Measurements from ENCODE around the gene PTH2R. TPM values are rescaled to one million over a fixed set of nuclear protein-coding genes. Genes with fewer than 3 reads are reported as not detected.
"Not testable (repeated sequence)": the region's sequence is repeated elsewhere in the genome, so short reads cannot be mapped to it uniquely, and the experiment has no call there.

The PTH2R gene
- total RNA-seq, 1 donor from 2014 or later, result not detected

DNA sequence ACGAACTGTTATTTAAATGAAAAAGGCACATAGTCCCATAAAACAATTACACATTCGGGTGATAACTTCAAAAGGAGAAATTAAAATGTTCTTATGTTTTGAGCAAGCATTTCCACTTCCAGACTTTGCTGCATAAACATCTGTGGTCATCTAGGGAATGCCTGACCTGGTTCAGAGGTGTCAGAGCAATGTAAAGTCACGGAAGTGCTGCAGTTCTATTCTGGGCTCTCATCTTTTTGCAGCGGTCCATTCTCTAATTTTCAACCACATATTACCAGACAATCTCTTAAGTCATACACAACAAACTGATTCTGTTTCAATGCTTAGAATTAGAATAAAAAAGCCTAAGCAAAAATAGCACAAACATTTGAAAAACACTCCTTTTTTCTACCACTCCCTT is 22.0 kb upstream of the PTH2R start:
- DNase-seq (no peak), ATAC-seq (ENCODE audit: poor library complexity) (no peak)
- intact Hi-C loops (cut with DNase I), result no loop called here

DNA sequence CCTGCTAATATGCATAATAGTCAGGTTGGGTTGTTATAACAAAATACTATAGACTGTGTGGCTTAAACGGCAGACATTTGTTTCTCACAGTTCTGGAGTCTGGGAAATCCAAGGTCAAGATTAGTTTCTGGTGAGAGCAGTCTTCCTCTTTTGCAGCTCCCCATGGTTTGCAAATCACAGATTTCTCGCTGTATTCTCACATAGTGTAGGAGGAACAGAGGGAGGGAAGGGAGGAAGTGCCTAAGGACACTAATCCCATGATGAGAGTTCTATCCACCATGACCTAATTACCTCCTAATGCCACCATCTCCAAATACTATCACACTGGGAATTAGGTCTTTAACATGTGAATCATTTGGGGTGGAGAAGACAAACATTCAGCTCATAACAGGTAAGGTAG is 20.1 kb upstream of the PTH2R start:
- intact Hi-C loops (cut with DNase I), result no loop called here
- ATAC-seq (ENCODE audit: poor library complexity), result no peak
- DNase-seq, result no peak

DNA sequence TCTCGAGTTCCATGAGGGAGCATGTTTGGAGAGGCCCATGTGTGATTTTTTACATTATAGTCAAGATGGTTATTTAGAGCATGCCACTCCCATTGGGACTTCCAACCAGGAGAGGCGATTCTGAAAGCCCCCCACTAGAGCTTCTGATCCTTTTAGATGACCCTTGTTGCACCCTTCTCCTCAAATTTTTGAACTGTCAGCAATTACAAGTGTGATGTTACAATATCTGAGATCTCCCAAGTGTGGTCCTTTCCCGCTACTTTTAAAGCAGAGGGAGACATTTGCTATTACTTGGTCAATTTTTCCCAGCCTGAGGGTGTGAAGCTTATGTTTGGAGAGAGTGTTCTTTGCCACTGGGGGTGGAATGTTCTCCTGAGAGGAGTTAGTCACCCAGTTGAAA is 16.7 kb upstream of the PTH2R start:
- intact Hi-C loops (cut with DNase I), result no loop called here
- DNase-seq (no peak), ATAC-seq (ENCODE audit: poor library complexity) (no peak)

DNA sequence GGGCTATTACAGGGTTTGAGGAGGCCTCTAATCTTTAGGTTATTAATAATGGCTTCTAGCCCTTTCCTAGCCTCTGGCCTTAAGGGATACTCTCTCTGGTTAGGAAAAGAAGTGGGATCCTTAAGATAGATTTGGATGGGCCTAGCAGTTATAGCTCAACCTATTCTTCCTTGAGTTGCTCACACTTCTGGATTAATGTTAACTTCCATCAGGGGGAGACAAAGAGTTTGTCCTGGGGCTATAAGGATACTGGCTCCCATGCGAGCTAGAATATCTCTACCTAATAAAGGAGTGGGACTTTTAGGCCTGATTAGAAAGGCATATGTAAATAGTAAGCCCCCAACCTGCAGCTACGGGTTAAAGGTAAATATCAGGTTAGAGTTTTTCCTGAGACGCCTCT is 14.3 kb upstream of the PTH2R start:
- intact Hi-C loops (cut with DNase I), result no loop called here
- ATAC-seq (ENCODE audit: poor library complexity), result no peak
- no peak for DNase-seq

DNA sequence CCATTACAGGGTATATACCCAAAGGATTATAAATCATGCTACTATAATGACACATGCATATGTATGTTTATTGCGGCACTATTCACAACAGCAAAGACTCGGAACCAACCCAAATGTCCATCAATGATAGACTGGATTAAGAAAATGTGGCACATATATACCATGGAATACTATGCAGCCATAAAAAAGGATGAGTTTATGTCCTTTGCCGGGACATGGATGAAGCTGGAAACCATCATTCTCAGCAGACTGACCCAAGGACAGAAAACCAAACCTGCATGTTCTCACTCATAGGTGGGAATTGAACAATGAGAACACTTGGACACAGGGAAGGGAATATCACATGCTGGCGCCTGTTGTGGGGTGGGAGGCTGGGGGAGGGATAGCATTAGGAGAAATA is 9.8 kb upstream of the PTH2R start:
- DNase-seq; ATAC-seq (ENCODE audit: poor library complexity); intact Hi-C loops (cut with DNase I): not testable (repeated sequence)

DNA sequence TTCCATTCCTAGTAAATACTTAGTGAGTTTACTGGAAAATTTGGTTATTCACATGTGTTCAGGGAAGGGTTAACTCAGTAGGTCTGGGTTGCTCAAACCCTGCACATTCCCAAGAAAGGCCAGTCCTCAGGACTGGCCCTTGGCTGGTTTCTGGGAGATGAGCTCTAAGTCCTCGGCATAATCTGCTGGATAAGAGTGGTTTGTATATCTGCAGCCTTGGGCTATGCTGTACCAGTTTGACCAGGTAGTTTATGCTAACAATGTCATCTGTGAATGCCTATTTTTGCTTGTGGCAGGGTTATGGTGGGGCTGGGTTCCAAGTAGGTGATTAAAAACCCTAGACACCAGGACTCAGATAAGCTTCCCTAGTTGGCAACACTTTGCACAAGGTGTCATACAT is 7.4 kb upstream of the PTH2R start:
- DNase-seq (no peak), ATAC-seq (ENCODE audit: poor library complexity) (no peak)
- intact Hi-C loops (cut with DNase I), result no loop called here

DNA sequence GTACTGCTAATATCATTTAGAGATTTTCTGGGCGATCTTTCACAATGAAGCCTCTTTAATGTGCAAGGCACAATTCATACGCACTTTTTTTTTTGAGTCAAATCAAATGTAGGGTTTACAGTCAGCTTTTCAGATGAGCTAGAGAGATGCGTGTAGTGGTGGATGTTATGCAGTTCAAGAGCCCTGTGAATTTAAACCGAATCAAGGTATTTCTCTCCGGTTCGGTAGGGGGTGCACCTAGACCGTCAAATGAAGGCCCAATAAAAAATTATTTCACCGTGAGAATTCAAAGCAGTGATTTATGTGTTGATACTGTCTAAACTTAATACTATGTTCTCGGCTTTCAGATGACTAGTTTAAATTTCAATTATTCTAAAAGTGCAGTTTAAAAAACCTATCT is 1.1 kb downstream of the PTH2R start:
- ATAC-seq (ENCODE audit: poor library complexity) (no peak), DNase-seq (no peak)
- intact Hi-C loops (cut with DNase I), result no loop called here

DNA sequence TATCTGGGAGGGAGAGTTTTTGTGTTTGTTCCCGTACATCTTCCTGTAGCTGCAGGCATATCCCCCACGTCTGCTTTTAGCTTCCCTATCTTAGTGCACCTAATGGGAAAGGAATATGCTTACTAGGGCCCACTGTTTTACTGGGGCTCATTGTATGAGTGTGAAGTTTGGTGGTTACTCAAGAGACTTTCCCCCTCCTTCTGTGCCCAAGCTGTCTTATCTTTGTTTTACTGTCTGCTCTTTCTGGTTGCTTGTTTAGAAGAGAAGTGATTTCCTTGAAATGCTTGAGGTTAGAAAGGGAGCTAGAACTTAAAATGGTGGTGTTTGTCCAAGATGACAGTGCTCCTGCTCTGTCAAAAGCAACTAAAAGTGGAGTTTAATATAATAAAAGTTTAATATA is 7.3 kb downstream of the PTH2R start:
- intact Hi-C loops (cut with DNase I), result no loop called here
- no peak for DNase-seq

DNA sequence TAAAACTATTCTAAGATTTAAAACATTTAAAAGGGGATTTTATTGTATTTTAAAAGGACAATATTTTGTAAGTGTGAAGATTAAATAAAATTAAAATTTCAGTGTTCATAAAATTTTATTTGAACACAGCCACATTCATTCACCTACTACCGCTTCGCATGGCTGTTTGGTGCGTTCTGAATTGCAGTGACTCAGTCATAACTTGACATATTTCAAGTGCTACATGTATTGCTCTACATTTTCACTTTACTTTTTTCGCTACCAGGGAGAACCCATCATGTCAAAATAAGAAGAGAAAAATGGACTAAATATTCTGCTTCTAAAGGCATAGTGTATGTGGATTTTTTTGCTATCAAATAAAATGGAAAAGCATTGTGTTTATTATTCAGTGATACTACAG is 8.7 kb downstream of the PTH2R start:
- DNase-seq (no peak), ATAC-seq (ENCODE audit: poor library complexity) (no peak)
- intact Hi-C loops (cut with DNase I), result no loop called here

More for the DNA sequence above, 7.3 kb downstream of the PTH2R start:
- ATAC-seq (ENCODE audit: poor library complexity), result no peak

DNA sequence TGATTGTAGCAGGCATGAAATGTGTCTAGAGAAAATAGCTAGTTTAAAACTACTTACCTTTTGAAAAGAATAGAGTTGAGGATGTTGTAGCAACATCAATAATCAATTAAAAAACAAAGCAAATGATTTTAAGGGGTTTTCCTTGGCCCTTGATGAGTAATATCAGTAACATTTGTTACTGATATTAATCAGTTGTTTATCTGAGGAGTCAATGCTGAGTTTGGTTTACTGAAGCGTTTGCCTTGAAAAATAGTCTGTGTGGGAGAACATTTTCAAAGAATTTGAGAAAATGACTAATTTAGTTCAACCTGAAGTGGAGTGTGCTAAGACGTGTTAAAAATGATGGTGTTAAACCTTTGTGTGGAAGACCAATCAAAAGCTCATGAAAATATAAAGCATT is 9.3 kb downstream of the PTH2R start:
- ATAC-seq (ENCODE audit: poor library complexity), result no peak
- DNase-seq, result no peak
- intact Hi-C loops (cut with DNase I), result no loop called here

DNA sequence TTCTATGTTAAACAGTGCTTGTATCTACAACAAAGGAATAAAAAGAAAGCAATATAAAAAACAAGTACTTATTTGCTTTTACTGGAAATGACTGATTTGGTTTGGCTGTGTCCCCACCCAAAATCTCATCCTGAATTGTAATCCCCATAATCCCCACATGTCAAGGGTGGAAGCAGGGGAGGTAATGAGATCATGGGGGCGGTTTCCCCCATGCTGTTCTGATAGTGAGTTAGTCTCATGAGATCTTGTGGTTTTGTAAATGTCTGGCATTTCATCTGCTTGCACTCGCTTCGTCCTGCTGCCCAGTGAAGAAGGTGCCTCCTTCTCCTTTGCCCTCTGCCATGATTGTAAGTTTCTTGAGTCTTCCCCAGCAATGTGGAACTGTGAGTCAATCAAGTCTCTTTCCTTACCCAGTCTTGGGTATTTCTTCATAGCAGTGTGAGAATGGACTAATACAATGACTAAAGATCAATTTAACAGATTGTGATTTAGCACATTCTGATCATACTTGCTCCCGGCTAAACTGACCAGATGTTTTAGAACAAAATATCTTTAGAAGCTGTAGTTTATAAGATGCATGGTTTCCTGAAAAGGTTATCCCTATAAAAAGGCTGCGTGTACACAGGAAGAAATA is 19.9 kb downstream of the PTH2R start:
- intact Hi-C loops (cut with DNase I), result no loop called here
- DNase-seq (no peak), ATAC-seq (ENCODE audit: poor library complexity) (no peak)

DNA sequence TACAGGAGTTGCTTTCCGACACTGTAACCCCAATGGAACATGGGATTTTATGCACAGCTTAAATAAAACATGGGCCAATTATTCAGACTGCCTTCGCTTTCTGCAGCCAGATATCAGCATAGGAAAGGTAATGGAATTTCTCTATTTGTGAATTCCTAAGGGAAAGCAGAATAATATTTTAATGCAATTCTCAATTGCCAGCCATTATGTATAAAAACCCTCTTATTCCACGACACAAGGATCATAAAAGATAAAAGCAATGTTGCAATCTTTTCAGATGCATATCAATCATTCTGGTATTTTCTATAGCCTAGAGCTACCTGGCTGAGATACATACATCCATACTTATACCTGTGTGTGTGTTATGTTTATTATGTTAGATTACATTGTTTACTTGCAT is 31.2 kb downstream of the PTH2R start:
- ATAC-seq (ENCODE audit: poor library complexity) (no peak), DNase-seq (no peak)
- intact Hi-C loops (cut with DNase I), result no loop called here

DNA sequence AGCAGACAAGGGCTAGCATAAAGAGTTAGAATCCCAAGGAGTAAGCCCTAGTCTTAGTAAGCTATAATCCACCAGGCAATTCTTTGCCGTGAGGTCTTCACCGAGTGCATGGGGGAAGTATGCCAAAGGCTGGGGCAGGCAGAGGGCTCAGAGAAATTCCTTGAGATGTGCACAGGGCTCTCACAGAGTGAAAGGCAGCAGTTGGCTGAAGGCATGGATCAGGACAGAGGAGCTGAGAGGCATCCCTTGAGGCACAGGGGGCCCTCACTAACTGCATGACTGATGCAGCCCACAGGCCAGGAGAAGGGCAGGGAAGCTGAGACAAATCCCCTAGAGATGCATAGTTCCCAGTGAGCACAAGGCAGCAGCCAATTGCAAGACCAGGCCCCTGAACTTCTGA is 34.1 kb downstream of the PTH2R start:
- intact Hi-C loops (cut with DNase I), result no loop called here
- DNase-seq, result no peak
- ATAC-seq (ENCODE audit: poor library complexity), result no peak

DNA sequence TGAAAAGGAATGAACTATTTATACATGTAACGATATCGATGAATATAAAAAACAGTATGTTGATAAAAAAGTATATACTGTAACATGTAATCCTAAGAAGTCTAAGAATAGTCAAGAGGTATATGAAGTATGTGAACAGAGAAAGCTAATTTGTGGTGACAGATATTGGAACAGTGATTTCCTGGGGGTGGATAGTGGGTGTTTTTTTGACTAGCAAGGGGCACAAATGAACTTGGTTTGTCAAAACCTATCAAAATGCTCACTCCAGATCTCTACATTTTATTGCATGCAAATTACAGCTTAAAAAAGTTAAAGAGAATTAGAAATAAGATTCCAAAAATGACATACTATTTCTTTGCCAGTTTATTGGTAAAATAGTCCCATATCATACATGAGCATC is 35.4 kb downstream of the PTH2R start:
- intact Hi-C loops (cut with DNase I), result no loop called here
- ATAC-seq (ENCODE audit: poor library complexity) (no peak), DNase-seq (no peak)

DNA sequence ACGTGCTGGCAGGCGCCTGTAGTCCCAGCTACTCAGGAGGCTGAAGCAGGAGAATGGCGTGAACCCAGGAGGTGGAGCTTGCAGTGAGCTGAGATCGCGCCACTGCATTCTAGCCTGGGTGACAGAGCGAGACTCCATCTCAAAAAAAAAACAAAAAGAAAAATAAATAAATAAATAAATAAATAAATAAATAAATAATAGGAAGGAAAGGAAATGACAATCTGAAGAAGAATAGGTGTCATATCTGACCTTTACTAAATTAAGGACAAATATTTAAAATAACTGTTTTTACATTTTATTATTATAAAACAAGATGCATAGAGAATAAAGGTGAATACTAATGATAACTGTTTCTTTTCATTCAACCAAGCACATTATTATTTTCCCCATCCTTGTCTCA is 40.9 kb downstream of the PTH2R start:
- intact Hi-C loops (cut with DNase I); ATAC-seq (ENCODE audit: poor library complexity); DNase-seq: not testable (repeated sequence)

DNA sequence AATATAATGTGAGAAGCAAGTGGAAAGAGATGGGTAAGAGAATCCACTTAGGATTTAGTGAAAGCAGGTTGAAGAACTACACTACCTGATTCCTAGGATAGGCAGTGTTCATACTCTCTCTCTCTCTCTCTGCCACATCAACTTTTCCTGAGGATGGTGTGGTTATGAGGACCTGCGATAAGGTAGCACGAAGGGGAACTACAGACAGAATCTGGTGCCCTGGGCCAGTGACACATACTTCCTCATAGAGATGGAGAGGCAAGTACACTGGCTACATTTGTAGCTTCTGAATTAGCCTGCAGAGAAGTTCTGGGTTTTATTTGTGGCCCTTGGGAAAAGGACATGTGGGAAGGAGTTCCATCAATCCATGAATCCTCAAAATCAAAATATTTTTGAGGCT is 44.5 kb downstream of the PTH2R start:
- intact Hi-C loops (cut with DNase I), result no loop called here
- ATAC-seq (ENCODE audit: poor library complexity) (no peak), DNase-seq (no peak)

DNA sequence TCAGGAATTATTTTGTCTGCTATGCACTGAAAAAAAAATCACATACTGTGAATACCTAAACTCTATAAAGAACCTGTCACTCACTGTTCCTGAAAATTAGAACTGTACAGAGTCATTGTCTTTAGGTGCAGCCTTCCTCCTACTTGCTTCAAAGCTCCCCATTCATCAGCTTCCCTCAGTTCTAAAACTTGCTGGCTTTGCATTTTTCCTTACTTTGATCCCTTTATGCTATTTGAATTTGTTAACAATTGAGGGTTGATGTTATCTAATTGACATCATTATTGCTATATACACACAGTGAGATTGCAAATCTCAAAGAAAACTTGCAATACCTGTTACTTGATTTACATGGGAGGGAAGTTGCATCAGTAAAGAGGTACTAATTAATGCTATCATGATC is 48.3 kb downstream of the PTH2R start:
- DNase-seq, result no peak
- intact Hi-C loops (cut with DNase I), result no loop called here
- no peak for ATAC-seq (ENCODE audit: poor library complexity)

DNA sequence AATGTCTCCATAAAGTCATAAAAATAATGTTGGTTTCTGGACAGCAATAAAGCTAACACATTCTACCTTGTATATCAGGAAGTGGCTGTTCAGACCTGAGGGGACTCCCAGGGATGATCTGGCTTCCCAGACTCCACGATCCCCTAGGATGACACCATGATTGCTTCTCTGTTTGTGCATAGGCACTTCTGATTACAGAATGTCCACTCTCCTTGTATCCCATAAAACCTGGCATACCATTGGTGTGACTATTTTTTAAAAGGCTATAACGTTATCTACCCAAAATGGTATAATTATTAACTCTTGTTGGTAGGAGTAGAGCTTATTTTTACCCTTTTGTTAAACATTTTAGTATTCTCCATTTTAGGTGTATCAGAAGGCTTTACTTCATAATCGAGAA is 57.1 kb downstream of the PTH2R start:
- intact Hi-C loops (cut with DNase I), result no loop called here
- DNase-seq (no peak), ATAC-seq (ENCODE audit: poor library complexity) (no peak)

DNA sequence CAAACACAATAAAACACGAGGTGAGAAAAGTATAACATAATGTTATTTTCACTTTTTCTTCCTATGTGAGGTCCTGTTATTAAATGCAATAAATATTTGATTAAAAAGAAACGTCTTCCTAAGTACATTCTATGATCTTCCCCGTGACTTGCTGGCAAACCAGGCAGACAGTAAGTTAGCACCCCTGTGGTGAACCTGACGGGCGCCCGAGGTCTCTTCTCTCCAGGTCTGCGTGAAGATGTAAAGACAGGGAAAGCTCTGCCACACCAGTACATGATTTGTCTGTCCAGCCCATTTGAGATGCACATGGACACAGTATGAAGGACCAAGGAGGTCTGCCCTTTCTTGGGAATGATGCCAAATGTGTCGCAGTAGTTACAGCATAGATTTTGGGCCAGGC is 57.6 kb downstream of the PTH2R start:
- no peak for DNase-seq
- intact Hi-C loops (cut with DNase I), result no loop called here
- ATAC-seq (ENCODE audit: poor library complexity), result no peak

DNA sequence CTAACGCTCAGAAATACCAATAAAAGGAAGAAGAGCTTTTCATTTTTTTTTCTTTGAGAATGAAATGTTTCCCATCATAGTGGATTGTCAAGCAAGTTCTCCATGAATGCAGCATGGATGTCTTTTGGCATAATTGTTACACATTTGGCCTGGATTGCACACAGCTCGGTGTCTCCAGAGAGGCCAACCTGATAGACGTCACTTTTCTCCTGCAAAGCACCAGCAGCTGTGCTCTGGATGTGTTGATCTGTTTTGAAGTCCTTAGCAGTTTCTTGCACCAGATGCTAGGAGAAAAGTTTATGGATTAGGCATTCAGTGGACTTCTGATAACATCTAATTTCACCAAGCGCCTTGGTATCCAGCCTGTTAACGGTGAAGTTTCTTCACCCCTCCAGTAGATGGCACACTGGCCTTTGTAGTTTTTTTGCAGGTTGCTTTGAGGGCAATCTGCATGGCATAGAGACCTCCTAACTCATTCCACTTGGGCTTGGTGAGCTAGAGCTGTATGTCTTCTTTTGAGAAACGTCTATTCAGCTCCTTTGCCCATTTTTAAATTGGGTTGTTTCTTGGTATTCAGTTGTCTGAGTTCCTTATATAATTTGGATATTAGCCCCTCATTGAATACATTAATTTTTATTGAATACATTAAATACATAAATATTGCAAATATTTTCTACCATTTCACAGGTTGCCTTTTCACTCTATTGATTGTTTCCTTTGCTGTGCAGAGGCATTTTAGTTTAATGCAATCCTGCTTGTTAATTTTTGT is 59.7 kb downstream of the PTH2R start:
- intact Hi-C loops (cut with DNase I), result no loop called here

DNA sequence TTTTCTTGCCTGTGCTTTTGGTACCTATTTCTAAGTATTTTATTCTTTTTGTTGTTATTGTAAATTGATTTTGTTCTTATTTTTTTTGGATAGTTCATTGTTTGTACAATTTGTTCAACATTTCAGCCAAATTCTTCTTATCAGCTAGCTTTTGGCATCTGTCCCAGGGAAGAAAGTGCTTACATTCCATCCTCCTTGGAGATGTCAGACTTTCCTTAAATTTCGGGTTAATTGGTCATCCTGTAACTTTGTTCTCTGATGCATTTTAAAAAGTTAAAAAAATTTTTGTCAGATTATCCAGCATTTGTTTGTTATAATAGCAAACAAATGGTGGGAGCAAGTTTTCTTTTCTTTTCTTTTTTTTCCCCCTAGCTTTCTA is 60.3 kb downstream of the PTH2R start:
- intact Hi-C loops (cut with DNase I), result no loop called here
- no peak for ATAC-seq (ENCODE audit: poor library complexity)

More for the DNA sequence above, 59.7 kb downstream of the PTH2R start:
- no peak for ATAC-seq (ENCODE audit: poor library complexity)
- DNase-seq, result no peak

More for the DNA sequence above, 60.3 kb downstream of the PTH2R start:
- no peak for DNase-seq

Data from Right ventricle myocardium superior (tissue), 1 donor.